Keratinocyte (primary cell): ENCODE results near the gene OASL. TPM values are rescaled to one million over a fixed set of nuclear protein-coding genes. Genes with fewer than 3 reads are reported as not detected.

Experiments
- DNase-seq: peaks from one replicate; pipeline ENCODE4 v3.0.0-alpha.2; 2011; ENCODE audit warnings: low read depth, missing footprints, low spot score
- FAIRE-seq: peaks from 2 replicates; lab custom pipeline; 2011; peaks lifted over from hg19 to GRCh38; lab: Jason Lieb, UNC
- H2AFZ ChIP-seq: 2 replicates; pipeline ENCODE4 v1.6.0; 2012; ENCODE audit warnings: low read length, control low read depth, inconsistent platforms; ENCODE audit not compliant: control insufficient read depth
- H3K27ac ChIP-seq: 2 replicates; pipeline ENCODE4 v1.5.1; 2011; ENCODE audit warnings: low read length; ENCODE audit not compliant: control insufficient read depth, insufficient read depth
- H3K27me3 ChIP-seq: 3 replicates; pipeline ENCODE4 v1.6.0; 2011; ENCODE audit warnings: low read length; ENCODE audit not compliant: control insufficient read depth, insufficient read depth; ENCODE audit errors: extremely low read depth
- H3K36me3 ChIP-seq, 2 experiments: 2 replicates in 1 of 2; 3 replicates in 1 of 2; pipeline ENCODE4 v1.5.1; 2011; ENCODE audit warnings: low read length in 2 of 2, mild to moderate bottlenecking in 1 of 2; ENCODE audit not compliant: control insufficient read depth in 2 of 2, insufficient read depth in 2 of 2; ENCODE audit errors: extremely low read depth in 1 of 2
- H3K4me1 ChIP-seq: 3 replicates; pipeline ENCODE4 v1.5.1; 2011; ENCODE audit warnings: low read length; ENCODE audit not compliant: control insufficient read depth, insufficient read depth; ENCODE audit errors: extremely low read depth
- H3K4me2 ChIP-seq: 3 replicates; pipeline ENCODE4 v1.6.0; 2011; ENCODE audit warnings: low read depth, low read length; ENCODE audit not compliant: control insufficient read depth, insufficient read depth; ENCODE audit errors: extremely low read depth
- H3K4me3 ChIP-seq, 3 experiments: fragments of 200-600 bp in 1 of 3; sonication (generic) in 1 of 3; 2 replicates in 2 of 3; 3 replicates in 1 of 3; pipeline ENCODE4 v1.5.1; 2011 to 2016; ENCODE audit warnings: low read length in 3 of 3, mild to moderate bottlenecking in 3 of 3, control low read depth in 2 of 3, inconsistent platforms in 1 of 3, low read depth in 1 of 3, mixed read lengths in 1 of 3, mixed run types in 1 of 3, moderate library complexity in 1 of 3; ENCODE audit not compliant: control insufficient read depth in 2 of 3, insufficient read depth in 2 of 3; ENCODE audit errors: extremely low read depth in 1 of 3
- H3K79me2 ChIP-seq: 2 replicates; pipeline ENCODE4 v1.6.0; 2012; ENCODE audit warnings: low read length; ENCODE audit not compliant: control insufficient read depth, insufficient read depth
- H3K9ac ChIP-seq: 3 replicates; pipeline ENCODE4 v1.6.0; 2011; ENCODE audit warnings: low read length; ENCODE audit not compliant: control insufficient read depth, insufficient read depth; ENCODE audit errors: extremely low read depth
- H3K9me1 ChIP-seq: 3 replicates; pipeline ENCODE4 v1.6.0; 2011; ENCODE audit warnings: low read length; ENCODE audit not compliant: control insufficient read depth, insufficient read depth; ENCODE audit errors: extremely low read depth
- H3K9me3 ChIP-seq: 2 replicates; pipeline ENCODE4 v1.5.1; 2012; ENCODE audit warnings: low read depth, low read length; ENCODE audit not compliant: control insufficient read depth
- H4K20me1 ChIP-seq: 3 replicates; pipeline ENCODE4 v1.6.0; 2011; ENCODE audit warnings: low read length; ENCODE audit not compliant: control insufficient read depth, insufficient read depth; ENCODE audit errors: extremely low read depth
- CTCF ChIP-seq, 3 experiments: IDR thresholded peaks in 1 of 3; conservative IDR thresholded peaks in 1 of 3; optimal IDR thresholded peaks in 1 of 3; 2 replicates in 2 of 3; 3 replicates in 1 of 3; pipeline versions ENCODE3 to v1.5.1; 2011; ENCODE audit warnings: low read length in 3 of 3, mild to moderate bottlenecking in 3 of 3, moderate library complexity in 2 of 3, control low read depth in 1 of 3, inconsistent platforms in 1 of 3; ENCODE audit not compliant: insufficient read depth in 2 of 3; ENCODE audit errors: extremely low read depth in 1 of 3
- EZH2 ChIP-seq: IDR thresholded peaks from one replicate; pipeline ENCODE4 v1.6.1; 2012; ENCODE audit warnings: inconsistent platforms, mild to moderate bottlenecking, low read length, moderate library complexity
- dilution Hi-C: fragments of 300-500 bp; cut with MboI; formaldehyde crosslinking; loops from one replicate; pipeline ENCODE4 v1.7.0; 2020; ENCODE audit warnings: low sequenced_read_pairs; ENCODE audit not compliant: extremely low pct_ligation_motif_present
- polyA plus RNA-seq, 5 experiments: library from polyadenylated mRNA; depleted of rRNA in 3 of 5; stranded (reverse) in 3 of 5; stranded (forward) in 1 of 5; unstranded in 1 of 5; fragments of >200 nt; gene quantifications; 1 replicate in 1 of 5; 2 replicates in 3 of 5; 3 replicates in 1 of 5; pipeline versions ENCODE4 v1.2.1 to v1.2.3, GENCODE V29; 2011 to 2012; ENCODE audit warnings: missing spikeins in 2 of 5, low read depth in 1 of 5, low replicate concordance in 1 of 5

The OASL gene
- polyA plus RNA-seq, 1 donor (not counting 4 experiments of a cell fraction or from before 2014, with no cell fraction given) = 3.6 TPM

DNA sequence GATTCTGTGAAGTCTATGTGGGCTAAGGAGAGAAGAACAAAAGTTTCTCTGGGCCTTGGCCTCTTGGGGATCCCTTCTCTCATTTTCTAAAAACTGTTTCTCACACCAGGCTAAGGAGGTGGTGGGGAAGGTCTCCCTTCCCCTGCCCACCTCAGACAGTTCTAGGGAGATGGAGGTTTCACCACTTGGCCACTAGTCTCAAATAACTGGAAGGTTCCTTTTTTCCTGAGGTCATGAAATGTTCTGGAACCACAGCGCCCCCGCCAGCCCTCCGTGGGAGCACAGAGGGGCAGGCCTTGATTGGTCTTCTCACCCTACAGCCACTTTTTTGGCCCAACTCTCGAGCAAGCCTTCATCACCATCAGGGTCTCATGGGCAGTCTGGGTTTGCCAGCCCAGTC lies 35.4 kb downstream of the OASL start:
- no peak for FAIRE-seq

GRCh38 chr12:121001841-121002483 lies 37.1 kb downstream of the OASL start:
- peaks cover 13 to 16% of the 10 kb centered on the region in 2 experiments for H3K36me3 ChIP-seq
- TF ChIP-seq CTCF (optimal IDR thresholded peaks at IDR 0.05 in 1 of 3, IDR thresholded peaks at IDR 0.05 in 1 of 3, conservative IDR thresholded peaks at IDR 0.05 in 1 of 3; ENCODE audit: extremely low read depth in 1 of 3, insufficient read depth in 2 of 3, low read length in 3 of 3) = no peak
- TF ChIP-seq EZH2 = no peak
- H3K27ac ChIP-seq = no peak overlapping the region
- no peak for FAIRE-seq
- no peak overlapping the region for H3K4me3 ChIP-seq
- dilution Hi-C loops = no loop called here
- no peaks in the 10 kb centered on the region for H3K79me2 ChIP-seq
- no peak overlapping the region for H3K4me2 ChIP-seq
- no peak overlapping the region for H2AFZ ChIP-seq
- no peak overlapping the region for H3K9ac ChIP-seq
- H3K27me3 ChIP-seq = no peaks in the 10 kb centered on the region
- no peak for DNase-seq
- H3K9me1 ChIP-seq = no peaks in the 10 kb centered on the region
- no peaks in the 10 kb centered on the region for H3K4me1 ChIP-seq
- H4K20me1 ChIP-seq = no peaks in the 10 kb centered on the region
- no peaks in the 10 kb centered on the region for H3K9me3 ChIP-seq

More for the DNA sequence above, 35.4 kb downstream of the OASL start:
- Histone ChIP-seq H3K9ac (no peak overlapping the region), H3K79me2 (no peaks in the 10 kb centered on the region), H3K9me3 (no peaks in the 10 kb centered on the region), H3K4me3 (no peak overlapping the region), H3K27ac (no peak overlapping the region), H3K4me2 (no peak overlapping the region), H3K27me3 (no peaks in the 10 kb centered on the region), H3K36me3 (peaks cover 15 to 23% of the 10 kb centered on the region in 2 experiments), H2AFZ (no peak overlapping the region), H3K9me1 (no peaks in the 10 kb centered on the region), H4K20me1 (no peaks in the 10 kb centered on the region), H3K4me1 (no peaks in the 10 kb centered on the region)
- DNase-seq = no peak
- dilution Hi-C loops = no loop called here
- TF ChIP-seq EZH2 = no peak
- TF ChIP-seq CTCF (optimal IDR thresholded peaks at IDR 0.05 in 1 of 3, IDR thresholded peaks at IDR 0.05 in 1 of 3, conservative IDR thresholded peaks at IDR 0.05 in 1 of 3; ENCODE audit: extremely low read depth in 1 of 3, insufficient read depth in 2 of 3, low read length in 3 of 3) = no peak
